Measurements from ENCODE around the gene FUBP1.

- TF ChIP-seq YY1 (IDR thresholded peaks at IDR 0.05; ENCODE audit: insufficient read depth, insufficient read length) = no peak
- TF ChIP-seq ZNF274 (IDR thresholded peaks at IDR 0.05; ENCODE audit: low read depth, low read length) = no peak
Measured at GRCh38 chr1:78003882-78004718, 25.2 kb upstream of the FUBP1 start.

Measured in NT2/D1 (cell line).